ENCODE data around the gene SGK2. TPM values are rescaled to one million over a fixed set of nuclear protein-coding genes. Genes with fewer than 3 reads are reported as not detected.

The SGK2 gene
- total RNA-seq, 1 experiment from 2014 or later, result 0.13 TPM

DNA sequence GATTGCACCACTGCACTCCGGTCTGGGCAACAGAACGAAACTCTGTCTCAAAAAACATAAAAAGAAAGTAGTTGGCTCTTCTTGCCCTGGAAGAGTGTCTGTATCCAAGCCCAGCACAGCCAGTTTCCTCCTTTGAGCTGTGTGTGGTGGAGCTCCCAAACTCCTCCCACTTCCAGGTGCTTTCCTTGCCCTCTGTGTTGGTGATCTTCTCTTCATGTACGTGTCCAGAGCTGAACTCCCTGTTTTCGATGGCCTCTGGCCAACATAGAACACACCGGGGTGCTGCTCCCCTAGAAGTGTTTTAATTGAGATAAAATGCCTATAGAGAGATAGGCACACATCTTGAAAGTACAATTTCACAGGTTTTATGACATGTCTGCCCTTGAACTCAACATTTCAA, 16.7 kb upstream of the SGK2 start:
- ChIA-PET POLR2A (ENCODE audit: low non-redundant PET) (no interaction called here), CTCF (no interaction called here)
- no TSS peak for BruUV-seq (replicated peaks)
- H3K4me3 ChIP-seq (ENCODE audit: low read depth, low read length, poor library complexity, severe bottlenecking), result no peak overlapping the region
- no peak for DNase-seq (ENCODE audit: low spot score)
- no peaks in the 10 kb centered on the region for H3K4me1 ChIP-seq (ENCODE audit: insufficient read depth, low read length, poor library complexity, severe bottlenecking)
- H3K9me3 ChIP-seq (ENCODE audit: low read depth, low read length, poor library complexity, severe bottlenecking), result no peaks in the 10 kb centered on the region
- no peaks in the 10 kb centered on the region for H3K36me3 ChIP-seq (ENCODE audit: insufficient read depth, low read length, poor library complexity, severe bottlenecking)
- intact Hi-C loops (cut with micrococcal nuclease; ENCODE audit: unreplicated experiment), result no loop called here
- TF ChIP-seq EZH2 (IDR thresholded peaks at IDR 0.05; ENCODE audit: borderline replicate concordance, low read depth, low read length, poor library complexity, severe bottlenecking) (no peak), CTCF (conservative IDR thresholded peaks at IDR 0.05; ENCODE audit: low read depth, low read length) (no peak)
- H3K27ac ChIP-seq (ENCODE audit: low read depth, low read length, poor library complexity, severe bottlenecking), result no peak overlapping the region
- no peaks in the 10 kb centered on the region for H3K27me3 ChIP-seq (replicated peaks; ENCODE audit: insufficient read depth, low read depth, low read length, poor library complexity)

GRCh38 chr20:43542674-43543073, 16.2 kb upstream of the SGK2 start:
- Histone ChIP-seq H3K9me3 (ENCODE audit: low read depth, low read length, poor library complexity, severe bottlenecking) (no peaks in the 10 kb centered on the region), H3K36me3 (ENCODE audit: insufficient read depth, low read length, poor library complexity, severe bottlenecking) (no peaks in the 10 kb centered on the region), H3K4me1 (ENCODE audit: insufficient read depth, low read length, poor library complexity, severe bottlenecking) (no peaks in the 10 kb centered on the region), H3K27me3 (replicated peaks; ENCODE audit: insufficient read depth, low read depth, low read length, poor library complexity) (no peaks in the 10 kb centered on the region), H3K27ac (ENCODE audit: low read depth, low read length, poor library complexity, severe bottlenecking) (no peak overlapping the region), H3K4me3 (ENCODE audit: low read depth, low read length, poor library complexity, severe bottlenecking) (no peak overlapping the region)
- ChIA-PET POLR2A (ENCODE audit: low non-redundant PET) (no interaction called here), CTCF (no interaction called here)
- no peak for DNase-seq (ENCODE audit: low spot score)
- TF ChIP-seq CTCF (conservative IDR thresholded peaks at IDR 0.05; ENCODE audit: low read depth, low read length) (no peak), EZH2 (IDR thresholded peaks at IDR 0.05; ENCODE audit: borderline replicate concordance, low read depth, low read length, poor library complexity, severe bottlenecking) (no peak)
- intact Hi-C loops (cut with micrococcal nuclease; ENCODE audit: unreplicated experiment), result no loop called here
- no TSS peak for BruUV-seq (replicated peaks)

- BruUV-seq (replicated peaks), result no TSS peak
- intact Hi-C loops (cut with micrococcal nuclease; ENCODE audit: unreplicated experiment), result no loop called here
- ChIA-PET CTCF (no interaction called here), POLR2A (ENCODE audit: low non-redundant PET) (no interaction called here)
- H3K27me3 ChIP-seq (replicated peaks; ENCODE audit: insufficient read depth, low read depth, low read length, poor library complexity), result no peaks in the 10 kb centered on the region
- TF ChIP-seq EZH2 (IDR thresholded peaks at IDR 0.05; ENCODE audit: borderline replicate concordance, low read depth, low read length, poor library complexity, severe bottlenecking) (no peak), CTCF (conservative IDR thresholded peaks at IDR 0.05; ENCODE audit: low read depth, low read length) (no peak)
- H3K4me1 ChIP-seq (ENCODE audit: insufficient read depth, low read length, poor library complexity, severe bottlenecking), result no peaks in the 10 kb centered on the region
- no peak for DNase-seq (ENCODE audit: low spot score)
- no peak overlapping the region for H3K27ac ChIP-seq (ENCODE audit: low read depth, low read length, poor library complexity, severe bottlenecking)
- no peaks in the 10 kb centered on the region for H3K36me3 ChIP-seq (ENCODE audit: insufficient read depth, low read length, poor library complexity, severe bottlenecking)
- no peak overlapping the region for H3K4me3 ChIP-seq (ENCODE audit: low read depth, low read length, poor library complexity, severe bottlenecking)
- no peaks in the 10 kb centered on the region for H3K9me3 ChIP-seq (ENCODE audit: low read depth, low read length, poor library complexity, severe bottlenecking)
Observed at GRCh38 chr20:43543138-43543537, 15.7 kb upstream of the SGK2 start.
